WTC11 (cell line): ENCODE results near the gene LTBP3. TPM values are rescaled to one million over a fixed set of nuclear protein-coding genes. Genes with fewer than 3 reads are reported as not detected.

Experiments
- ESRRA ChIP-seq: sonication (generic); formaldehyde crosslinking; IDR thresholded peaks from 2 replicates; pipeline ENCODE4 v1.8.1; 2022; ENCODE audit warnings: mild to moderate bottlenecking, missing genetic modification reagents, borderline replicate concordance
- FOXP1 ChIP-seq: sonication (generic); formaldehyde crosslinking; IDR thresholded peaks from 2 replicates; pipeline ENCODE4 v1.8.0; 2022; ENCODE audit warnings: missing genetic modification reagents, mild to moderate bottlenecking, moderate library complexity, borderline replicate concordance
- GTF2I ChIP-seq: fragments of 250-450 bp; sonication (Bioruptor Pico); conservative IDR thresholded peaks from 2 replicates; pipeline ENCODE4 v1.4.0; 2021; ENCODE audit warnings: mild to moderate bottlenecking
- JAZF1 ChIP-seq: fragments of 250-450 bp; sonication (Bioruptor Pico); IDR thresholded peaks from 2 replicates; pipeline ENCODE4 v1.9.0; 2021; ENCODE audit warnings: moderate library complexity, mild to moderate bottlenecking, inconsistent platforms
- KAT7 ChIP-seq: sonication (generic); formaldehyde crosslinking; IDR thresholded peaks from 2 replicates; pipeline ENCODE4 v1.8.1; 2023; ENCODE audit warnings: missing genetic modification reagents, mild to moderate bottlenecking, borderline replicate concordance
- MYBL2 ChIP-seq: sonication (generic); formaldehyde crosslinking; IDR thresholded peaks from 2 replicates; pipeline ENCODE4 v1.8.1; 2023; ENCODE audit warnings: mild to moderate bottlenecking, moderate library complexity, missing genetic modification reagents
- ZNF263 ChIP-seq: sonication (generic); formaldehyde crosslinking; IDR thresholded peaks from 2 replicates; pipeline ENCODE4 v1.8.1; 2022; ENCODE audit warnings: low read depth, mild to moderate bottlenecking, moderate library complexity, missing genetic modification reagents
- ZNF317 ChIP-seq: sonication (generic); formaldehyde crosslinking; IDR thresholded peaks from 2 replicates; pipeline ENCODE4 v1.8.1; 2023; ENCODE audit warnings: low read depth, mild to moderate bottlenecking, moderate library complexity, missing genetic modification reagents, borderline replicate concordance
- ZNF671 ChIP-seq: fragments of 250-450 bp; sonication (Bioruptor Pico); IDR thresholded peaks from 2 replicates; pipeline ENCODE4 v1.8.0; 2021; ENCODE audit warnings: mild to moderate bottlenecking
- total RNA-seq: library from RNA; stranded (reverse); gene quantifications from 3 replicates; pipeline ENCODE4 v1.2.3, GENCODE V29; 2021
- TF ChIP-seq, protein P1 (sequence below): sonication (generic); formaldehyde crosslinking; IDR thresholded peaks from 2 replicates; pipeline ENCODE4 v1.8.0; 2022; ENCODE audit warnings: mild to moderate bottlenecking, missing genetic modification reagents
- TF ChIP-seq, protein P2 (sequence below): fragments of 250-450 bp; sonication (Bioruptor Pico); IDR thresholded peaks from 2 replicates; pipeline ENCODE4 v1.9.0; 2021; ENCODE audit warnings: moderate library complexity, mild to moderate bottlenecking, inconsistent platforms, borderline replicate concordance
- TF ChIP-seq, protein P3 (sequence below): sonication (generic); formaldehyde crosslinking; conservative IDR thresholded peaks from 2 replicates; pipeline ENCODE4 v1.8.1; 2022; ENCODE audit warnings: mild to moderate bottlenecking, missing genetic modification reagents
- TF ChIP-seq, protein P4 (sequence below): sonication (generic); formaldehyde crosslinking; IDR thresholded peaks from 2 replicates; pipeline ENCODE4 v1.8.1; 2022; ENCODE audit warnings: mild to moderate bottlenecking, moderate library complexity, missing genetic modification reagents
- TF ChIP-seq, protein P5 (sequence below): sonication (generic); formaldehyde crosslinking; IDR thresholded peaks from 2 replicates; pipeline ENCODE4 v1.8.1; 2022; ENCODE audit warnings: low read depth, mild to moderate bottlenecking, moderate library complexity, missing genetic modification reagents, borderline replicate concordance
- TF ChIP-seq, protein P6 (sequence below): sonication (generic); formaldehyde crosslinking; IDR thresholded peaks from 2 replicates; pipeline ENCODE4 v1.8.0; 2022; ENCODE audit warnings: mild to moderate bottlenecking, missing genetic modification reagents
- TF ChIP-seq, protein P7 (sequence below): fragments of 250-450 bp; sonication (Bioruptor Pico); IDR thresholded peaks from 2 replicates; pipeline ENCODE4 v1.9.0; 2021; ENCODE audit warnings: mild to moderate bottlenecking, borderline replicate concordance

The LTBP3 gene
- total RNA-seq, 1 experiment from 2014 or later = 20.7 TPM

DNA sequence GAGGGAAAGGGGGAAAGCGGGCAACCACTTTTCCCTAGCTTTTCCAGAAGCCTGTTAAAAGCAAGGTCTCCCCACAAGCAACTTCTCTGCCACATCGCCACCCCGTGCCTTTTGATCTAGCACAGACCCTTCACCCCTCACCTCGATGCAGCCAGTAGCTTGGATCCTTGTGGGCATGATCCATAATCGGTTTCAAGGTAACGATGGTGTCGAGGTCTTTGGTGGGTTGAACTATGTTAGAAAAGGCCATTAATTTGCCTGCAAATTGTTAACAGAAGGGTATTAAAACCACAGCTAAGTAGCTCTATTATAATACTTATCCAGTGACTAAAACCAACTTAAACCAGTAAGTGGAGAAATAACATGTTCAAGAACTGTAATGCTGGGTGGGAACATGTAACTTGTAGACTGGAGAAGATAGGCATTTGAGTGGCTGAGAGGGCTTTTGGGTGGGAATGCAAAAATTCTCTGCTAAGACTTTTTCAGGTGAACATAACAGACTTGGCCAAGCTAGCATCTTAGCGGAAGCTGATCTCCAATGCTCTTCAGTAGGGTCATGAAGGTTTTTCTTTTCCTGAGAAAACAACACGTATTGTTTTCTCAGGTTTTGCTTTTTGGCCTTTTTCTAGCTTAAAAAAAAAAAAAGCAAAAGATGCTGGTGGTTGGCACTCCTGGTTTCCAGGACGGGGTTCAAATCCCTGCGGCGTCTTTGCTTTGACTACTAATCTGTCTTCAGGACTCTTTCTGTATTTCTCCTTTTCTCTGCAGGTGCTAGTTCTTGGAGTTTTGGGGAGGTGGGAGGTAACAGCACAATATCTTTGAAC lies 52.5 kb downstream of the LTBP3 start (continued):
- TF ChIP-seq, protein P1, sequence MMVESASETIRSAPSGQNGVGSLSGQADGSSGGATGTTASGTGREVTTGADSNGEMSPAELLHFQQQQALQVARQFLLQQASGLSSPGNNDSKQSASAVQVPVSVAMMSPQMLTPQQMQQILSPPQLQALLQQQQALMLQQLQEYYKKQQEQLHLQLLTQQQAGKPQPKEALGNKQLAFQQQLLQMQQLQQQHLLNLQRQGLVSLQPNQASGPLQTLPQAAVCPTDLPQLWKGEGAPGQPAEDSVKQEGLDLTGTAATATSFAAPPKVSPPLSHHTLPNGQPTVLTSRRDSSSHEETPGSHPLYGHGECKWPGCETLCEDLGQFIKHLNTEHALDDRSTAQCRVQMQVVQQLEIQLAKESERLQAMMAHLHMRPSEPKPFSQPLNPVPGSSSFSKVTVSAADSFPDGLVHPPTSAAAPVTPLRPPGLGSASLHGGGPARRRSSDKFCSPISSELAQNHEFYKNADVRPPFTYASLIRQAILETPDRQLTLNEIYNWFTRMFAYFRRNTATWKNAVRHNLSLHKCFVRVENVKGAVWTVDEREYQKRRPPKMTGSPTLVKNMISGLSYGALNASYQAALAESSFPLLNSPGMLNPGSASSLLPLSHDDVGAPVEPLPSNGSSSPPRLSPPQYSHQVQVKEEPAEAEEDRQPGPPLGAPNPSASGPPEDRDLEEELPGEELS = no peak
- TF ChIP-seq, protein P2, sequence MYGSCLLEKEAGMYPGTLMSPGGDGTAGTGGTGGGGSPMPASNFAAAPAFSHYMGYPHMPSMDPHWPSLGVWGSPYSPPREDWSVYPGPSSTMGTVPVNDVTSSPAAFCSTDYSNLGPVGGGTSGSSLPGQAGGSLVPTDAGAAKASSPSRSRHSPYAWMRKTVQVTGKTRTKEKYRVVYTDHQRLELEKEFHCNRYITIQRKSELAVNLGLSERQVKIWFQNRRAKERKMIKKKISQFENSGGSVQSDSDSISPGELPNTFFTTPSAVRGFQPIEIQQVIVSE (CRISPR knock-in tag) = peak; percentile 37; the same call in 1 of the 2 replicates
- no peak for TF ChIP-seq ESRRA (CRISPR knock-in tag)
- no peak for TF ChIP-seq GTF2I (CRISPR knock-in tag)
- no peak for TF ChIP-seq MYBL2 (CRISPR knock-in tag)
- TF ChIP-seq ZNF671 (CRISPR knock-in tag) = no peak
- TF ChIP-seq, protein P3, sequence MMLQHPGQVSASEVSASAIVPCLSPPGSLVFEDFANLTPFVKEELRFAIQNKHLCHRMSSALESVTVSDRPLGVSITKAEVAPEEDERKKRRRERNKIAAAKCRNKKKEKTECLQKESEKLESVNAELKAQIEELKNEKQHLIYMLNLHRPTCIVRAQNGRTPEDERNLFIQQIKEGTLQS = no peak
- TF ChIP-seq ZNF317 (CRISPR knock-in tag) = no peak
- TF ChIP-seq JAZF1 (CRISPR knock-in tag) = no peak
- TF ChIP-seq FOXP1 = no peak
- TF ChIP-seq, protein P4, sequence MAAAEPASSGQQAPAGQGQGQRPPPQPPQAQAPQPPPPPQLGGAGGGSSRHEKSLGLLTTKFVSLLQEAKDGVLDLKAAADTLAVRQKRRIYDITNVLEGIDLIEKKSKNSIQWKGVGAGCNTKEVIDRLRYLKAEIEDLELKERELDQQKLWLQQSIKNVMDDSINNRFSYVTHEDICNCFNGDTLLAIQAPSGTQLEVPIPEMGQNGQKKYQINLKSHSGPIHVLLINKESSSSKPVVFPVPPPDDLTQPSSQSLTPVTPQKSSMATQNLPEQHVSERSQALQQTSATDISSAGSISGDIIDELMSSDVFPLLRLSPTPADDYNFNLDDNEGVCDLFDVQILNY (CRISPR knock-in tag) = no peak
- no peak for TF ChIP-seq ZNF263 (CRISPR knock-in tag)
- TF ChIP-seq, protein P5, sequence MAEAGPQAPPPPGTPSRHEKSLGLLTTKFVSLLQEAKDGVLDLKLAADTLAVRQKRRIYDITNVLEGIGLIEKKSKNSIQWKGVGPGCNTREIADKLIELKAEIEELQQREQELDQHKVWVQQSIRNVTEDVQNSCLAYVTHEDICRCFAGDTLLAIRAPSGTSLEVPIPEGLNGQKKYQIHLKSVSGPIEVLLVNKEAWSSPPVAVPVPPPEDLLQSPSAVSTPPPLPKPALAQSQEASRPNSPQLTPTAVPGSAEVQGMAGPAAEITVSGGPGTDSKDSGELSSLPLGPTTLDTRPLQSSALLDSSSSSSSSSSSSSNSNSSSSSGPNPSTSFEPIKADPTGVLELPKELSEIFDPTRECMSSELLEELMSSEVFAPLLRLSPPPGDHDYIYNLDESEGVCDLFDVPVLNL (CRISPR knock-in tag) = no peak
- TF ChIP-seq, protein P6, sequence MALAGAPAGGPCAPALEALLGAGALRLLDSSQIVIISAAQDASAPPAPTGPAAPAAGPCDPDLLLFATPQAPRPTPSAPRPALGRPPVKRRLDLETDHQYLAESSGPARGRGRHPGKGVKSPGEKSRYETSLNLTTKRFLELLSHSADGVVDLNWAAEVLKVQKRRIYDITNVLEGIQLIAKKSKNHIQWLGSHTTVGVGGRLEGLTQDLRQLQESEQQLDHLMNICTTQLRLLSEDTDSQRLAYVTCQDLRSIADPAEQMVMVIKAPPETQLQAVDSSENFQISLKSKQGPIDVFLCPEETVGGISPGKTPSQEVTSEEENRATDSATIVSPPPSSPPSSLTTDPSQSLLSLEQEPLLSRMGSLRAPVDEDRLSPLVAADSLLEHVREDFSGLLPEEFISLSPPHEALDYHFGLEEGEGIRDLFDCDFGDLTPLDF = no peak
- TF ChIP-seq KAT7 (CRISPR knock-in tag) = no peak
- TF ChIP-seq, protein P7, sequence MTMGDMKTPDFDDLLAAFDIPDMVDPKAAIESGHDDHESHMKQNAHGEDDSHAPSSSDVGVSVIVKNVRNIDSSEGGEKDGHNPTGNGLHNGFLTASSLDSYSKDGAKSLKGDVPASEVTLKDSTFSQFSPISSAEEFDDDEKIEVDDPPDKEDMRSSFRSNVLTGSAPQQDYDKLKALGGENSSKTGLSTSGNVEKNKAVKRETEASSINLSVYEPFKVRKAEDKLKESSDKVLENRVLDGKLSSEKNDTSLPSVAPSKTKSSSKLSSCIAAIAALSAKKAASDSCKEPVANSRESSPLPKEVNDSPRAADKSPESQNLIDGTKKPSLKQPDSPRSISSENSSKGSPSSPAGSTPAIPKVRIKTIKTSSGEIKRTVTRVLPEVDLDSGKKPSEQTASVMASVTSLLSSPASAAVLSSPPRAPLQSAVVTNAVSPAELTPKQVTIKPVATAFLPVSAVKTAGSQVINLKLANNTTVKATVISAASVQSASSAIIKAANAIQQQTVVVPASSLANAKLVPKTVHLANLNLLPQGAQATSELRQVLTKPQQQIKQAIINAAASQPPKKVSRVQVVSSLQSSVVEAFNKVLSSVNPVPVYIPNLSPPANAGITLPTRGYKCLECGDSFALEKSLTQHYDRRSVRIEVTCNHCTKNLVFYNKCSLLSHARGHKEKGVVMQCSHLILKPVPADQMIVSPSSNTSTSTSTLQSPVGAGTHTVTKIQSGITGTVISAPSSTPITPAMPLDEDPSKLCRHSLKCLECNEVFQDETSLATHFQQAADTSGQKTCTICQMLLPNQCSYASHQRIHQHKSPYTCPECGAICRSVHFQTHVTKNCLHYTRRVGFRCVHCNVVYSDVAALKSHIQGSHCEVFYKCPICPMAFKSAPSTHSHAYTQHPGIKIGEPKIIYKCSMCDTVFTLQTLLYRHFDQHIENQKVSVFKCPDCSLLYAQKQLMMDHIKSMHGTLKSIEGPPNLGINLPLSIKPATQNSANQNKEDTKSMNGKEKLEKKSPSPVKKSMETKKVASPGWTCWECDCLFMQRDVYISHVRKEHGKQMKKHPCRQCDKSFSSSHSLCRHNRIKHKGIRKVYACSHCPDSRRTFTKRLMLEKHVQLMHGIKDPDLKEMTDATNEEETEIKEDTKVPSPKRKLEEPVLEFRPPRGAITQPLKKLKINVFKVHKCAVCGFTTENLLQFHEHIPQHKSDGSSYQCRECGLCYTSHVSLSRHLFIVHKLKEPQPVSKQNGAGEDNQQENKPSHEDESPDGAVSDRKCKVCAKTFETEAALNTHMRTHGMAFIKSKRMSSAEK (CRISPR knock-in tag) = peak; percentile 89
